Stimulated activated CD8-positive, alpha-beta memory T cell treated with anti-CD3 and anti-CD28 coated beads, Interleukin-15, amount 100 ng/mL, for 24 hours (primary cell): ENCODE measurements around the gene SECISBP2L.

Source experiments
- DNase-seq: peaks from one replicate; pipeline ENCODE4 v3.0.0-alpha.2; 2020; ENCODE audit warnings: low read depth

SECISBP2L gene

GRCh38 chr15:48963524-48964113, 82.6 kb downstream of the SECISBP2L start, which contains the start of gene SHC4:
TSS of gene SHC4 (minus strand) at chr15:48963919. CDS start at chr15:48963015, 904 bp downstream.
- DNase-seq, result no peak

GRCh38 chr15:48962662-48963523, 83.4 kb downstream of the SECISBP2L start:
- DNase-seq, result no peak

- DNase-seq, result no peak
These were observed 90.3 kb downstream of the SECISBP2L start for GRCh38 chr15:48955967-48956366.

- no peak for DNase-seq
These were observed 90.9 kb downstream of the SECISBP2L start for GRCh38 chr15:48955370-48955769.

GRCh38 chr15:48954538-48954937, 91.7 kb downstream of the SECISBP2L start:
- no peak for DNase-seq

- DNase-seq, result no peak
These were observed 99.4 kb downstream of the SECISBP2L start for GRCh38 chr15:48946840-48947187.

- DNase-seq, result no peak
These were observed 100.0 kb downstream of the SECISBP2L start for GRCh38 chr15:48946074-48946839.

GRCh38 chr15:48945386-48945785, 100.9 kb downstream of the SECISBP2L start:
- DNase-seq, result no peak

GRCh38 chr15:48941904-48942303, 104.3 kb downstream of the SECISBP2L start:
- DNase-seq, result no peak

GRCh38 chr15:48940508-48940907, 105.7 kb downstream of the SECISBP2L start:
- no peak for DNase-seq

GRCh38 chr15:48939648-48940047, 106.6 kb downstream of the SECISBP2L start:
- no peak for DNase-seq
